Mesenchymal stem cell (in vitro differentiated cells and primary cell): ENCODE measurements around the gene ANKFN1.

ENCODE experiments used
- DNase-seq: peaks from one replicate; pipeline ENCODE4 v3.0.0-alpha.2; 2013
- H2AFZ ChIP-seq: one replicate; pipeline ENCODE4 v1.6.1; 2013; ENCODE audit warnings: low read depth, mild to moderate bottlenecking, control low read depth, inconsistent platforms, low read length, moderate library complexity
- H2AK5ac ChIP-seq: 2 replicates; pipeline ENCODE4 v1.6.1; 2013; ENCODE audit warnings: low read length, moderate library complexity, mild to moderate bottlenecking, inconsistent platforms; ENCODE audit not compliant: severe bottlenecking
- H2BK120ac ChIP-seq: one replicate; pipeline ENCODE4 v1.6.1; 2013; ENCODE audit warnings: low read depth, mild to moderate bottlenecking, inconsistent platforms, low read length, moderate library complexity
- H2BK12ac ChIP-seq, 2 experiments: one replicate each; pipeline ENCODE4 v1.6.1; 2013; ENCODE audit warnings: inconsistent platforms in 2 of 2, low read length in 2 of 2, mild to moderate bottlenecking in 2 of 2, moderate library complexity in 2 of 2, control low read depth in 1 of 2
- H2BK15ac ChIP-seq: one replicate; pipeline ENCODE4 v1.6.1; 2013; ENCODE audit warnings: mild to moderate bottlenecking, low read depth, inconsistent platforms; ENCODE audit not compliant: poor library complexity, severe bottlenecking
- H2BK5ac ChIP-seq: 2 replicates; pipeline ENCODE4 v1.6.1; 2013; ENCODE audit warnings: low read depth, mild to moderate bottlenecking, low read length, control low read depth, inconsistent platforms; ENCODE audit not compliant: poor library complexity, severe bottlenecking
- H3K14ac ChIP-seq, 2 experiments: one replicate each; pipeline ENCODE4 v1.6.1; 2013; ENCODE audit warnings: inconsistent platforms in 2 of 2, low read length in 2 of 2, control low read depth in 1 of 2, mild to moderate bottlenecking in 1 of 2, moderate library complexity in 1 of 2
- H3K18ac ChIP-seq, 2 experiments: one replicate each; pipeline ENCODE4 v1.6.1; 2013; ENCODE audit warnings: inconsistent platforms in 2 of 2, low read length in 2 of 2, control low read depth in 1 of 2, low read depth in 1 of 2, mild to moderate bottlenecking in 1 of 2
- H3K23ac ChIP-seq, 2 experiments: one replicate each; pipeline ENCODE4 v1.6.1; 2013; ENCODE audit warnings: inconsistent platforms in 2 of 2, low read length in 2 of 2, mild to moderate bottlenecking in 2 of 2, moderate library complexity in 2 of 2, control low read depth in 1 of 2
- H3K27ac ChIP-seq: 2 replicates; pipeline ENCODE4 v1.5.1; 2013; ENCODE audit warnings: mild to moderate bottlenecking, moderate library complexity, low read length, control low read depth, inconsistent platforms; ENCODE audit not compliant: poor library complexity, severe bottlenecking
- H3K27me3 ChIP-seq, 2 experiments: 2 replicates each; pipeline versions ENCODE4 v1.6.1 to v1.7.0; 2013; ENCODE audit warnings: low read length in 2 of 2, mild to moderate bottlenecking in 2 of 2, moderate library complexity in 2 of 2, control low read depth in 1 of 2, inconsistent platforms in 1 of 2; ENCODE audit not compliant: control insufficient read depth in 1 of 2, insufficient read depth in 1 of 2
- H3K36me3 ChIP-seq, 2 experiments: 2 replicates each; pipeline versions ENCODE4 v1.6.1 to v1.7.0; 2013; ENCODE audit warnings: low read length in 2 of 2, control low read depth in 1 of 2, inconsistent platforms in 1 of 2, low read depth in 1 of 2, mild to moderate bottlenecking in 1 of 2; ENCODE audit not compliant: insufficient read depth in 2 of 2, control insufficient read depth in 1 of 2
- H3K4ac ChIP-seq, 2 experiments: one replicate each; pipeline ENCODE4 v1.6.1; 2013; ENCODE audit warnings: inconsistent platforms in 2 of 2, low read length in 2 of 2, mild to moderate bottlenecking in 2 of 2, moderate library complexity in 2 of 2, control low read depth in 1 of 2, low read depth in 1 of 2
- H3K4me1 ChIP-seq: 2 replicates; pipeline ENCODE4 v1.6.1; 2013; ENCODE audit warnings: low read depth, low read length, control low read depth; ENCODE audit not compliant: control insufficient read depth, insufficient read depth
- H3K4me2 ChIP-seq: 2 replicates; pipeline ENCODE4 v1.6.1; 2013; ENCODE audit warnings: low read length, mild to moderate bottlenecking, inconsistent platforms; ENCODE audit not compliant: poor library complexity, severe bottlenecking
- H3K4me3 ChIP-seq, 2 experiments: 2 replicates each; pipeline versions ENCODE4 v1.5.1 to v1.7.0; 2013; ENCODE audit warnings: low read length in 2 of 2, mild to moderate bottlenecking in 2 of 2, control low read depth in 1 of 2, low read depth in 1 of 2; ENCODE audit not compliant: insufficient read depth in 1 of 2
- H3K79me1 ChIP-seq: replicated peaks from 2 replicates; pipeline ENCODE4 v1.6.1; 2013; ENCODE audit warnings: mild to moderate bottlenecking, control low read depth, low read length, inconsistent platforms; ENCODE audit not compliant: poor library complexity, severe bottlenecking
- H3K9ac ChIP-seq: 2 replicates; pipeline ENCODE4 v1.7.0; 2013; ENCODE audit warnings: mild to moderate bottlenecking, low read length, moderate library complexity
- H3K9me3 ChIP-seq: 2 replicates; pipeline ENCODE4 v1.7.0; 2013; ENCODE audit warnings: mild to moderate bottlenecking, low read length; ENCODE audit not compliant: control insufficient read depth
- H4K8ac ChIP-seq: one replicate; pipeline ENCODE4 v1.6.1; 2013; ENCODE audit warnings: inconsistent platforms, mild to moderate bottlenecking, low read length, moderate library complexity
- H4K91ac ChIP-seq: one replicate; pipeline ENCODE4 v1.6.1; 2013; ENCODE audit warnings: mild to moderate bottlenecking, low read length, inconsistent platforms
- whole genome bisulfite sequencing: methylation state at CpG from one replicate; pipeline ENCODE4 v1.1.7; 2013; ENCODE audit warnings: mixed read lengths; 5-methylcytosine and 5-hydroxymethylcytosine counted together

ANKFN1 gene

DNA sequence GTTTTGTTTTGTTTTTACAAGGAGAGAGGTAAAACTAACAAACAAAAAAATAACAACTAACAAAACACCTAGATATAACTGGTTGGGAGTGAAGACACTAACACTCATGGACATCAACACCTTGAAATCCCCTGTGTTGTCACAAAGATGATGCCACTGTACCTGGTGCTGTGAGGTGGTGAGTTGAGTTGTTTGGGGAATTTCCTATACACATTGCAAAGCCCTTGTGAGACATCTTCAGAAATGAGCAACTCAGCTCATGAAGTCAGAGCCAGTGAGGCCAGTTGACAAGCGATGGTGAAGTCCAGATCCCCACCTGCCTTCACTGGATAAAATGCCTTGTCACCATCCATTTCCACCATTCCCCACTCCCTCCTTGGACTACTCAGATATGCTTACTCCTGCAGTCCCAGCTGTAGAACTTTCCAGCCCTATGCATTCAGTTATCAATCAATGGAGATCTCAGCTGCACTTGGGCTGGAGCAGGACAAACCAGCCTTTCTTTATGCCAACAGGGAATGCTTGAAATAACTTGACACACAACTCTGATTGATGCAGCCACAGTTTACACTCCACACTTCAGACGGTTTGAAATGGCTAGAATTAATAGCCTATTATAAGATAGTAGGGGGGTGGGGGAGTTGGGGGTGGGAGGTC, 22.2 kb downstream of the ANKFN1 start:
- Histone ChIP-seq H4K91ac (no peak overlapping the region), H3K36me3 (no peaks in the 10 kb centered on the region), H3K4me3 (no peak overlapping the region), H3K18ac (no peak overlapping the region), H3K27ac (no peak overlapping the region), H2BK15ac (no peak overlapping the region), H3K23ac (no peak overlapping the region), H3K27me3 (no peaks in the 10 kb centered on the region), H2AFZ (no peak overlapping the region), H2BK120ac (no peak overlapping the region), H4K8ac (no peak overlapping the region), H3K9ac (no peak overlapping the region), H3K4ac (no peak overlapping the region), H2BK12ac (no peak overlapping the region), H3K4me1 (peaks cover 2% of the 10 kb centered on the region), H3K4me2 (no peak overlapping the region), H2AK5ac (no peak overlapping the region), H3K14ac (no peak overlapping the region), H3K9me3 (no peaks in the 10 kb centered on the region), H3K79me1 (no peaks in the 10 kb centered on the region), H2BK5ac (no peak overlapping the region)
- WGBS = 96% methylated on average over 1 of the region's 2 CpGs
- peak; percentile 3 for DNase-seq

DNA sequence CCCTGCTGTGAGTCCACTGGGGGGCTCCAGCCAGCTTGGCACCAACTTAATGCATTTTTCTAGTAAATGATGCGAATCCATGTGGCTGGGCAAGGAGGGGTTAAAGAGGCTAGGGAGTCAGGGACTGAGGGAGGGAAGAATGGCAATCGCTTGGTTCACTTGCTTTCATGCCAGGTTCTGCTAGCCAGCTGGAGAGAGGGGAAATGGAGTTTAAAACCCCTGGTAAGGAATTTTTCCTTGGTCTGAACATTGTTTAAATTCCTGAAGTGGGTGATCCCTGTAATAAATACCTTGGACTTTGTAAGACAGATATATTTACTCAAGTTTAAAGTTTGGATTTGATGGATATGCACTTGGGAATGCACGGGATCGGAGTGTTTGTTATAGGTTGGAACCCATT, 22.8 kb downstream of the ANKFN1 start:
- H2BK15ac ChIP-seq = no peak overlapping the region
- no peaks in the 10 kb centered on the region for H3K9me3 ChIP-seq
- no peak overlapping the region for H3K9ac ChIP-seq
- H2BK5ac ChIP-seq = no peak overlapping the region
- H3K23ac ChIP-seq = no peak overlapping the region
- H3K4me2 ChIP-seq = no peak overlapping the region
- no peaks in the 10 kb centered on the region for H3K79me1 ChIP-seq
- no peak overlapping the region for H3K18ac ChIP-seq
- H4K8ac ChIP-seq = no peak overlapping the region
- no peak overlapping the region for H3K4ac ChIP-seq
- no peak overlapping the region for H4K91ac ChIP-seq
- H3K14ac ChIP-seq = no peak overlapping the region
- H3K36me3 ChIP-seq = no peaks in the 10 kb centered on the region
- WGBS = 31% methylated on average over 4 of the region's 4 CpGs
- peaks cover 2% of the 10 kb centered on the region for H3K4me1 ChIP-seq
- no peak overlapping the region for H3K4me3 ChIP-seq
- H2AK5ac ChIP-seq = no peak overlapping the region
- H3K27me3 ChIP-seq = no peaks in the 10 kb centered on the region
- H2AFZ ChIP-seq = no peak overlapping the region
- DNase-seq = no peak
- H2BK12ac ChIP-seq = no peak overlapping the region
- peak overlapping the region; percentile 0 for H3K27ac ChIP-seq
- H2BK120ac ChIP-seq = no peak overlapping the region

DNA sequence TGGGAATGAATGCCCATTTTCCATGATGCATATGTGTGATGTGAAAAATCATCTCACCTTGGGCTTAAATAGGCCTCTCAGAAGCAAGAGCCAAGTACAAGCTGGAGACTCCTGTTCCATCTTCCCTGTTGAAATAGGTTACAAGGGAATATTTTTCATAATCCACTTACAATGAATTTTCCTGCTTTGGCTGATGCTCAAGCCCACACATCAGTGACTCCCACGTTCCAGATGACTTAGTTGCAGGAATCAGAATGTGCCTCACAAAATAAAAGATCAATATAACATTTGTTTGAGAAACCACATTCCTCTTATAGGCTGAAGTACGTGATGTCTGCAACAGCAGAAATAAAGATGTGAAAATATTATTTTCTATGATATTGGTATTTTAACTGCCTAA, 24.1 kb downstream of the ANKFN1 start:
- H3K4ac ChIP-seq = no peak overlapping the region
- H2BK120ac ChIP-seq = no peak overlapping the region

GRCh38 chr17:56178203-56178602, 24.9 kb downstream of the ANKFN1 start:
- no peaks in the 10 kb centered on the region for H3K36me3 ChIP-seq
- WGBS = 67% methylated on average over 2 of the region's 5 CpGs

More for the DNA sequence above, 24.1 kb downstream of the ANKFN1 start:
- Histone ChIP-seq H3K18ac (no peak overlapping the region), H2BK12ac (no peak overlapping the region), H2AFZ (no peak overlapping the region), H3K9me3 (no peaks in the 10 kb centered on the region), H4K8ac (peak overlapping the region; percentile 46), H3K27me3 (no peaks in the 10 kb centered on the region), H3K9ac (no peak overlapping the region), H3K4me3 (no peak overlapping the region), H2BK5ac (no peak overlapping the region), H2BK15ac (no peak overlapping the region), H4K91ac (no peak overlapping the region), H3K36me3 (no peaks in the 10 kb centered on the region), H2AK5ac (no peak overlapping the region), H3K4me1 (peaks cover 2% of the 10 kb centered on the region), H3K79me1 (no peaks in the 10 kb centered on the region), H3K14ac (no peak overlapping the region), H3K27ac (no peak overlapping the region), H3K23ac (no peak overlapping the region), H3K4me2 (no peak overlapping the region)
- WGBS = 57% methylated on average over 1 of the region's 2 CpGs
- no peak for DNase-seq

More at GRCh38 chr17:56178203-56178602, 24.9 kb downstream of the ANKFN1 start:
- no peaks in the 10 kb centered on the region for H3K9me3 ChIP-seq
- H3K18ac ChIP-seq = no peak overlapping the region
- no peak overlapping the region for H2AFZ ChIP-seq
- H2BK12ac ChIP-seq = no peak overlapping the region
- H4K8ac ChIP-seq = no peak overlapping the region
- H3K27ac ChIP-seq = no peak overlapping the region
- H3K4me1 ChIP-seq = peaks cover 2% of the 10 kb centered on the region
- H2AK5ac ChIP-seq = no peak overlapping the region
- no peak overlapping the region for H3K9ac ChIP-seq
- H2BK15ac ChIP-seq = no peak overlapping the region
- no peak overlapping the region for H2BK120ac ChIP-seq
- no peak overlapping the region for H3K4ac ChIP-seq
- no peak overlapping the region for H2BK5ac ChIP-seq
- H3K14ac ChIP-seq = no peak overlapping the region
- H4K91ac ChIP-seq = no peak overlapping the region
- no peaks in the 10 kb centered on the region for H3K27me3 ChIP-seq
- no peak overlapping the region for H3K23ac ChIP-seq
- no peak overlapping the region for H3K4me2 ChIP-seq
- DNase-seq = no peak
- no peak overlapping the region for H3K4me3 ChIP-seq
- H3K79me1 ChIP-seq = no peaks in the 10 kb centered on the region
